Measurements from ENCODE around the gene DCTPP1.
A peak's percentile ranks its signal among the peaks of the same experiment; 100 is the strongest.
"Not testable (repeated sequence)": the region's sequence is repeated elsewhere in the genome, so short reads cannot be mapped to it uniquely, and the experiment has no call there.

The DCTPP1 gene

DNA sequence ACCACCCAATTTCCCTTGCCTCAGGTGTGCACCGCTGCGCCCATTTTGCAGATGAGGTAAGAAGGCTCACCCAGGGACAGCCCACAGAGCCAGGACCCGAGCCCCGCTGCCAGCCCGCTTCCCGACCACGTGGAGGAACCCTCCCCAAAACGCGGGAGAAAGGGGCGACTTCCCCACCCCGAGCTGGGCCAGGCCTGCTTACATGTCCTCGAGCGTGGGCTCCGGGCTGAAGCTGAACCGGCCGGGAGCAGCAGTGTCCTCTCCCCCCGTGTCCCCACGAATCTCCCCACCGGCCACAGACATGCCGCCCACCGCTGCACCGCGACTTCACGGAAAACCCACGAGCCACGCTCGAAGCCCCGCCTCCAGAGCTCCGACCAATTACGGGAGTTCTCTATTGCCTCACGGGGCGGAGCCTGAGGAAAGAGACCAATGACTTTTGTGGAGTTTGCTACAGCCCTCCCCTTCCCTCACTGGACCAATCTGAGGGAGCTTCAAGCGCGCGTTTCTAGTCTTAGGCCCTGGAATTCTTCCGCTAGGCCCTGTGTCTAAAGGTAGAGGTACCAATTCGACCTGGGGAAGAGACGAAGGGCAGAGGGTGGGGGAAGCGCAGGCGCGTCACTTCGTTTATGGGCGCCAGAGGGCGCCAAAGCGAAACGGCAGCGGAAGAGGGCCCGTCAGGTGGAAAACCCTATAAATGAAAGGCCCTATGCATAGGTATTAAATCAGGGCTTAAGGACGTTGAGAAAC is at the start of gene DCTPP1:
Gene DCTPP1, minus strand, starts transcription at position 353 of the 750 bp plus-strand sequence. Its CDS starts 50 bp downstream, at position 303.
- peak; percentile 98 for DNase-seq

DNA sequence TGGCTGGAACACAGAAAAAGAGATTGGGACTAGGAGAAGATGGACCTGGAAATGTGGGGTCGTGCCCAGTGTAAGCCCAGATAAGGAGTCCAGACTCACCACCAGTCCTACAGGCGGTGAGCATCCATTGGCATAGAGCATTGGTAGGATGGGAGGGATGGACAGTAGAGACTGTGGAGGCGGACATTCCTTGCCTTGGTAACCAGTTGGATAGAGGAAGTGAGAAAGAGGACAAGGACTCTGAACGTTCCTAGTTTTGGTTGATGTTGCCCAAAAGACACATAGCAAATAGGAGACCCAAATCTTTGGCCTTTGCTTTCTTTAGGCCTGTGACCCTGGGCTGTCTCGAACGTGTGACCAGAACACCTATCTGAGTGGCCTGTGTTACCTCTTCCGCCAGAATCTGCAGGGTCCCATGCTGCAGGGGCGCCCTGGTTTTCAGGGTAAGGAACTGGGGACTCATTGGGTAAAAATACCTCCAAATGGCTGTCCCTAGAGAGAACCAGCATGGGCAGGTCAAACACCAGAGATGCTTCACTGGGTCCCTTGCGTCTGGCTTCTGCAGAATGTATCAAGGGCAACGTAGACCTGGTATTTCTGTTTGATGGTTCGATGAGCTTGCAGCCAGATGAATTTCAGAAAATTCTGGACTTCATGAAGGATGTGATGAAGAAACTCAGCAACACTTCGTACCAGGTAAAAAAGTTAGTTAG is 49.1 kb upstream of the DCTPP1 start:
- DNase-seq = no peak

- not testable (repeated sequence) for DNase-seq
Measured at GRCh38 chr16:30477773-30478172, 47.9 kb upstream of the DCTPP1 start.

GRCh38 chr16:30476991-30477390 is 47.2 kb upstream of the DCTPP1 start:
- DNase-seq = no peak

DNA sequence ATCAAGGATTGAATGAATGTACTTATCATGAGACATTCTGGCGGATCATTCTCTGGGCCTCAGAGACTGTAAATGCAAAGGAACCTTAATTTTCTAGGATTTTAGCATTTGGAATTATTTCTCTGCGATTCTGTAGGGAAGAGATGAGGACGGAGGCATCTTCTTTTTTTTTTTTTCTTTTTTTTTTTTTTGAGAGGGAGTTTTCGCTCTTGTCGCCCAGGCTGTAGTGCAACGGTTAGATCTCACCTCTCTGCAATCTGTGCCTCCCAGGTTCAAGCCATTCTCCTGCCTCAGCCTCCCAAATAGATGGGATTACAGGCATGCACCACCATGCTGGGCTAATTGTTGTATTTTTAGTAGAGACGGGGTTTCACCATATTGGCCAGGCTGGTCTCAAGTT is 44.9 kb upstream of the DCTPP1 start:
- no peak for DNase-seq

DNA sequence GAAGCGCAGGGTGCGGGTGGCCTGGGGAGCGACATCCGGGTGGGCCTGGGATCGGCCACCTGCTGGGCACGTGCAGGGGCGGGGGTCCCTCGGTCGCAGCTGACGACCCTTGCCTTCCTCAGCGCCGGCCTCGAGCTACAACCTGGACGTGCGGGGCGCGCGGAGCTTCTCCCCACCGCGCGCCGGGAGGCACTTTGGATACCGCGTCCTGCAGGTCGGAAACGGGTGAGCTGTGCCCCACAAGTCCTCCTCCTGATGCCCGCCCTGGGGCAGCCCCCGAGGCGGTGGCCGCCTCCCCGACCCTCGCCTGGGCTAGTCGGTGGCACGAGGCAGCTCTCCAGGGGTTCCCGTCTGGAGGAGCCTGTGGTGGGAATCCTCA is 44.2 kb upstream of the DCTPP1 start:
- DNase-seq = no peak

DNA sequence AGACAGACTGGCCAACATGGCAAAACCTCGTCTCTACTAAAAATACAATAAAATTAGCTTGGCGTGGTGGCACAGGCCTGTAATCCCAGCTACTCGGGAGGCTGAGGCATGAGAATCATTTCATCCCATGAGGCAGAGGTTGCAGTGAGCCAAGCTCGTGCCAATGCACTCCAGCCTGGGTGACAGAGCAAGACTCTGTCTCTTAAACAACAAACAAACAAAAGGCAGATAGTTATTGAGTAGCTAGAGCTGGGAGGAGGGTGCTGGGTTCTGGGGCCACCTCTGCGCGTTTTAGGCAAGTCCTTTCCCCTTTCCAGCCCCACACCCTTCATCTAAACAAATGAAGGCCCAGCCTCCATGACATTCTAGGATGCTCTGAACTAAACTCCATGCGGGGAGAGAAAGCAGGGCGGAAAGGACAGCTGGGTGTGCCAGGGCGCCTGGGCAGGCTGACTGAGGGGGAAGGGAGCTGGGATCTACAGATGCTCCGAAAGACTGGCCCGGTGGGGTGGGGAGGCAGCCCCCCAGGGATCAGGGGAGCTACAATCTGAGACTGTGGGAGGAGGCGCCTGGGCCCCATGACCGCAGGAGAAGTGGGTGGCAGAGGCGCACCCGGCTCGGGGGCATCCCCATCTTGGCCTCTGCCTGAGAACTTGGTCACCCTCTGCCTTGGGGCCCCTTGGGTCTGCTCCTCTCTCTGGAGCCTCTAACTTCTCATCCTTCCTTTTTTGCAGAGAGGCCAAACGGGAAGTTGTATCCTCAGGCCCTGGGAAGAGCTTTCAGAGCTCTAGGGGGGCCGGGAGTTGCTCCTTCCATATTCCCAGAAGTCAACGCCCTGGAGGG is 43.6 kb upstream of the DCTPP1 start:
- DNase-seq = no peak

DNA sequence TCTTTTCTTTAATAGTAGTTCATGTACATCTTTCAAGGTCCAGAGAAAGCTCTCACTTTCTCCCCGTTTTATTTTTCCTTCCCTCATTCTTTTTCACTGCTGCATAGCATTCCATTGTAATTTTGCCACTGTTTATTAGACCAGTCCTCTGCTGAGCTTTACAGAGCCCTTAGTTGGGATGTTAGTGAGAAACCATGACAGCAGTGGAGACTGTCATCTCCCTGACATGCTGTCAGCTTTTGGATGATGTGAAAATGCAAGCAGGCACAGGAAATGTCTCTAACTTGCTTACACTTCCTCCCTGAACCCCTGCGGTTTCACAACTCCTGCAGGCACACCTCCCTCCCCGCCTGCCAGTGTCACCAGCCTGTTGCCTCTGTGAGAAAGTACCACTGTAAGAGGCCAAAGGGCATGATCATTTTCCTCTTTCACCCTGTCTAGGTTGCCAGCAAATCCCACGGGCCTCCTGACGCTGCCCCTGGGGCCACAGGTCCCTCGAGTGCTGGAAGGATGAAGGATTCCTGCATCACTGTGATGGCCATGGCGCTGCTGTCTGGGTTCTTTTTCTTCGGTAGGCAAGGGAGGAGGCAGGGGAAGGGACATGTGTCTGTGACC is 42.6 kb upstream of the DCTPP1 start, which contains the start of gene ITGAL:
Gene ITGAL, plus strand, starts transcription at position 415 of the 615 bp plus-strand sequence. Its CDS starts 96 bp downstream, at position 511.
- DNase-seq = no peak

GRCh38 chr16:30470632-30470995 is 40.8 kb upstream of the DCTPP1 start:
- no peak for DNase-seq

GRCh38 chr16:30470170-30470512 is 40.3 kb upstream of the DCTPP1 start:
- no peak for DNase-seq

- no peak for DNase-seq
Measured at GRCh38 chr16:30464078-30464477, 34.2 kb upstream of the DCTPP1 start.

GRCh38 chr16:30461426-30461825 is 31.6 kb upstream of the DCTPP1 start:
- not testable (repeated sequence) for DNase-seq

DNA sequence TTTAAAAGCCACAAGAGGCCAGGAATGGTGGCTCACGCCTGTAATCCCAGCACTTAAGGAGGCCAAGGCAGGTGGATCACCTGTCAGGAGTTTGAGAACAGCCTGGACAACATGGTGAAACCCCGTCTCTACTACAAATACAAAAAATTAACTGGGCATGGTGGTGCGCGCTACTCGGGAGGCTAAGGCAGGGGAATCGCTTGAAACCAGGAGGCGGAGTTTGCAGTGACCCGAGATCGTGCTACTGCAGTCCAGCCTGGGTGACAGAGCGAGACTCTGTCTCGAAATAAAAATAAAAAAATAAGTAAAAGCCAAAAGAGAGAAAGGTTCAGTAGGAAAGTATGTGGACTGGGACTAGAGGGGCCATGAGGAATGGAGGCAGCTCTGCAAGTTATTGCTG is 29.6 kb upstream of the DCTPP1 start:
- DNase-seq = no peak

- DNase-seq = no peak
Measured at GRCh38 chr16:30458561-30459394, 28.9 kb upstream of the DCTPP1 start.

DNA sequence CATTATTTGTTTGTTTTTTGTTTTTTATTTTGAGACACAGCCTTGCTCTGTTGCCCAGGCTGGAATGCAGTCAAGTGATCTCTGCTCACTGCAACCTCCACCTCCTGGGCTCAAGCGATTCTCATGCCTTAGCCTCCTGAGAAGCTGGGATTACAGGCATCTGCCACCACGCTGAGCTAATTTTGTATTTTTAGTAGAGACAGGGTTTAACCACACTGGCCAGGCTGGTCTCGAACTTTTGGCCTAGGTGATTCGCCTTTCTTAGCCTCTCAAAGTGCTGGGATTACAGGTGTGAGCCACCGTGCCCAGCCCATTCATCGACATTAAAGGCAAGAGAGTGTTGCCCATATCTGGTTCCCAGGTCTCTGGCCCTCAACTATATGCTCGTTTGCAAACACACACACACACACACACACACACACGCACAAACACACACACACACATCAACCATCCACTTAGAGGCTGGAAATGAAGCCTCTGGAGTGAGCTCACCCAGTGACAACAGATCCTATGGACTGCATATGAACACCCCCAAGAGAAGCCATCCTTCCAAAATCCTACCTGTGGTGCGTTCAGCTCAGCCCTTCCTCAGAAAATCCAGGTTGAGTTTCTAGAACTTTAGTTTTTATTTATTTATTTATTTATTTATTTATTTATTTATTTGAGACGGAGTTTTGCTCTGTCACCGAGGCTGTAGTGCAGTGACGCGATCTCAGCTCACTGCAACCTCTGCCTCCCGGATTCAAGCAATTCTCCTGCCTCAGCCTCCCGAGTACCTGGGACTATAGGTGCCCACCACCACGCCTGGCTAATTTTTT is 28.1 kb upstream of the DCTPP1 start:
- no peak for DNase-seq

GRCh38 chr16:30457256-30457655 is 27.4 kb upstream of the DCTPP1 start:
- no peak for DNase-seq

DNA sequence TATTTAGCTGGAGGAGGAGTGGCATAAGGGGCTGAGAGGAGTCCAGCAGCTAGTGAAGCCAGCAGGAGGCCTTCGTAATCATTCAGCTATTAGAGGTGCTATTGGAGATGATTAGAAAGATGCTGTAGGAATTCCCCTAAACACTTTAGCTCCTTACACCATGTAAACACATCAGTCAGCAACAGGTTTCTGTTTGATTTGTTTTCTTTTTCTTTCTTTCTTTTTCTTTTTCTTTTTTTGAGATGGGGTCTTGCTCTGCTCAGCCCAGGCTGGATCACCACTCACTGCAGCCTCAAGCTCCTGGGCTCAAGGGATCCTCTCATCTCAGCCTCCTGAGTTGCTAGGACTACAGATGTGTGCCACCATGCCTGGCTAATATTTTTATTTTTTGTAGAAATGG is 26.5 kb upstream of the DCTPP1 start:
- DNase-seq = no peak

- DNase-seq = not testable (repeated sequence)
Measured at GRCh38 chr16:30452709-30453580, 23.1 kb upstream of the DCTPP1 start.

GRCh38 chr16:30449116-30449435 is 19.2 kb upstream of the DCTPP1 start:
- no peak for DNase-seq

- DNase-seq = no peak
Measured at GRCh38 chr16:30447512-30448226, 17.8 kb upstream of the DCTPP1 start.
